Neuronal stem cell (in vitro differentiated cells): ENCODE data around the gene GRB14.

ENCODE experiments used
- DNase-seq: peaks from one replicate; pipeline ENCODE4 v3.0.0-alpha.2; 2013; ENCODE audit warnings: low spot score
- H2AFZ ChIP-seq: one replicate; pipeline ENCODE4 v1.6.1; 2013; ENCODE audit warnings: mild to moderate bottlenecking, low read length, inconsistent platforms
- H2AK5ac ChIP-seq: 2 replicates; pipeline ENCODE4 v1.6.1; 2013; ENCODE audit warnings: low read depth, mild to moderate bottlenecking, inconsistent platforms, low read length, moderate library complexity, mixed read lengths
- H2BK120ac ChIP-seq: 2 replicates; pipeline ENCODE4 v1.6.1; 2013; ENCODE audit warnings: low read depth, mild to moderate bottlenecking, inconsistent platforms, low read length, moderate library complexity, mixed read lengths
- H2BK12ac ChIP-seq: one replicate; pipeline ENCODE4 v1.6.1; 2013; ENCODE audit warnings: low read length, inconsistent platforms
- H2BK15ac ChIP-seq: 2 replicates; pipeline ENCODE4 v1.6.1; 2013; ENCODE audit warnings: mild to moderate bottlenecking, low read length, inconsistent platforms, mixed read lengths
- H2BK5ac ChIP-seq: one replicate; pipeline ENCODE4 v1.6.1; 2013; ENCODE audit warnings: inconsistent platforms, mild to moderate bottlenecking, low read length, moderate library complexity
- H3K14ac ChIP-seq: one replicate; pipeline ENCODE4 v1.6.1; 2013; ENCODE audit warnings: low read length, inconsistent platforms
- H3K18ac ChIP-seq: 2 replicates; pipeline ENCODE4 v1.6.1; 2013; ENCODE audit warnings: low read length, inconsistent platforms
- H3K23ac ChIP-seq: 2 replicates; pipeline ENCODE4 v1.6.1; 2013; ENCODE audit warnings: low read depth, mild to moderate bottlenecking, mixed read lengths, low read length, inconsistent platforms; ENCODE audit not compliant: poor library complexity
- H3K27ac ChIP-seq: replicated peaks from 3 replicates; pipeline ENCODE4 v1.5.1; 2013; ENCODE audit warnings: low read length, inconsistent platforms
- H3K27me3 ChIP-seq, 3 experiments: 2 replicates each; pipeline ENCODE4 v1.6.1; 2013; ENCODE audit warnings: low read length in 3 of 3, mild to moderate bottlenecking in 2 of 3, inconsistent platforms in 1 of 3, low read depth in 1 of 3, mixed read lengths in 1 of 3, moderate library complexity in 1 of 3; ENCODE audit not compliant: control insufficient read depth in 3 of 3, insufficient read depth in 3 of 3
- H3K36me3 ChIP-seq, 2 donors: replicated peaks in 1 of 2; 2 replicates each; pipeline ENCODE4 v1.6.1; 2013; ENCODE audit warnings: low read length in 2 of 2; ENCODE audit not compliant: control insufficient read depth in 2 of 2, insufficient read depth in 2 of 2
- H3K4ac ChIP-seq: 2 replicates; pipeline ENCODE4 v1.6.1; 2013; ENCODE audit warnings: inconsistent platforms, mild to moderate bottlenecking, low read length, moderate library complexity
- H3K4me1 ChIP-seq, 2 donors: 1 replicate in 1 of 2; 2 replicates in 1 of 2; pipeline ENCODE4 v1.6.1; 2013; ENCODE audit warnings: low read length in 2 of 2, low read depth in 1 of 2; ENCODE audit not compliant: control insufficient read depth in 2 of 2, insufficient read depth in 1 of 2
- H3K4me2 ChIP-seq: one replicate; pipeline ENCODE4 v1.6.1; 2013; ENCODE audit warnings: mild to moderate bottlenecking, low read length, inconsistent platforms; ENCODE audit not compliant: insufficient read depth, poor library complexity, severe bottlenecking
- H3K4me3 ChIP-seq, 2 donors: 2 replicates each; pipeline ENCODE4 v1.5.1; 2013; ENCODE audit warnings: low read length in 2 of 2, mild to moderate bottlenecking in 2 of 2, inconsistent platforms in 1 of 2, moderate library complexity in 1 of 2
- H3K79me1 ChIP-seq: one replicate; pipeline ENCODE4 v1.6.1; 2013; ENCODE audit warnings: low read depth, mild to moderate bottlenecking, inconsistent platforms, low read length, moderate library complexity
- H3K9ac ChIP-seq: one replicate; pipeline ENCODE4 v1.6.1; 2013; ENCODE audit warnings: mild to moderate bottlenecking, low read depth, low read length, inconsistent platforms; ENCODE audit not compliant: poor library complexity
- H3K9me3 ChIP-seq, 2 donors: replicated peaks in 1 of 2; 2 replicates each; pipeline versions ENCODE3 to v1.6.1; 2013; ENCODE audit warnings: low read length in 2 of 2, mild to moderate bottlenecking in 2 of 2, inconsistent platforms in 1 of 2, low read depth in 1 of 2, mixed read lengths in 1 of 2, moderate library complexity in 1 of 2; ENCODE audit not compliant: control insufficient read depth in 2 of 2, insufficient read depth in 1 of 2
- H4K8ac ChIP-seq: one replicate; pipeline ENCODE4 v1.6.1; 2013; ENCODE audit warnings: low read depth, mild to moderate bottlenecking, inconsistent platforms, low read length, moderate library complexity
- H4K91ac ChIP-seq: one replicate; pipeline ENCODE4 v1.6.1; 2013; ENCODE audit warnings: low read length, low read depth, mild to moderate bottlenecking, inconsistent platforms; ENCODE audit not compliant: poor library complexity
- WGBS, 2 donors: extraction: QIAGEN DNeasy Blood & Tissue Kit; methylation state at CpG; one replicate each; pipeline ENCODE4 v1.1.7; 2013; ENCODE audit warnings: missing lambda C conversion rate in 2 of 2, mixed read lengths in 1 of 2; ENCODE audit not compliant: insufficient read length in 2 of 2, insufficient replicate concordance in 1 of 2; ENCODE audit errors: extremely low coverage in 2 of 2; 5-methylcytosine and 5-hydroxymethylcytosine counted together

Gene GRB14

GRCh38 chr2:164617466-164617865 is 3.8 kb downstream of the GRB14 start:
- Histone ChIP-seq H3K9ac (no peak overlapping the region), H2AFZ (no peak overlapping the region), H3K23ac (no peak overlapping the region), H3K4ac (no peak overlapping the region), H3K27me3 (no peaks in the 10 kb centered on the region), H3K4me1 (peaks cover 0 to 5% of the 10 kb centered on the region in 2 donors), H3K36me3 (no peaks in the 10 kb centered on the region), H3K9me3 (no peaks in the 10 kb centered on the region), H4K8ac (no peak overlapping the region), H2BK120ac (no peak overlapping the region), H3K14ac (no peak overlapping the region), H3K27ac (no peak overlapping the region), H4K91ac (no peak overlapping the region), H3K4me3 (no peak overlapping the region), H2AK5ac (no peak overlapping the region), H3K4me2 (no peak overlapping the region), H3K79me1 (no peaks in the 10 kb centered on the region), H3K18ac (no peak overlapping the region), H2BK12ac (no peak overlapping the region), H2BK15ac (no peak overlapping the region), H2BK5ac (no peak overlapping the region)
- no CpG with 5 or more reads among the region's 2 CpGs for WGBS, 2 donors
- DNase-seq: no peak

GRCh38 chr2:164613321-164613982 is 7.8 kb downstream of the GRB14 start:
- no peak overlapping the region for H3K4me2 ChIP-seq
- no peak overlapping the region for H3K18ac ChIP-seq
- H2BK12ac ChIP-seq: no peak overlapping the region
- H3K14ac ChIP-seq: no peak overlapping the region
- WGBS, 2 donors: no CpG with 5 or more reads among the region's 1 CpG
- no peaks in the 10 kb centered on the region for H3K79me1 ChIP-seq
- peaks cover 0 to 2% of the 10 kb centered on the region in 2 donors for H3K4me1 ChIP-seq
- H3K27ac ChIP-seq: no peak overlapping the region
- H3K27me3 ChIP-seq: no peaks in the 10 kb centered on the region
- no peak overlapping the region for H2BK15ac ChIP-seq
- no peak overlapping the region for H2BK5ac ChIP-seq
- H3K4ac ChIP-seq: no peak overlapping the region
- no peak overlapping the region for H2AK5ac ChIP-seq
- H3K36me3 ChIP-seq: no peaks in the 10 kb centered on the region
- no peak for DNase-seq
- no peak overlapping the region for H3K23ac ChIP-seq
- H3K9ac ChIP-seq: no peak overlapping the region
- no peak overlapping the region for H4K91ac ChIP-seq
- no peak overlapping the region for H4K8ac ChIP-seq
- no peaks in the 10 kb centered on the region for H3K9me3 ChIP-seq
- no peak overlapping the region for H2AFZ ChIP-seq
- no peak overlapping the region for H3K4me3 ChIP-seq
- H2BK120ac ChIP-seq: no peak overlapping the region

GRCh38 chr2:164609790-164610189 is 11.5 kb downstream of the GRB14 start:
- Histone ChIP-seq H2AFZ (no peak overlapping the region), H2BK12ac (no peak overlapping the region), H3K23ac (no peak overlapping the region), H2BK5ac (no peak overlapping the region), H3K9ac (no peak overlapping the region), H3K27me3 (no peaks in the 10 kb centered on the region), H4K91ac (no peak overlapping the region), H3K4me1 (peaks cover 0 to 3% of the 10 kb centered on the region in 2 donors), H2BK120ac (no peak overlapping the region), H2AK5ac (no peak overlapping the region), H3K4me3 (no peak overlapping the region), H3K4ac (no peak overlapping the region), H4K8ac (no peak overlapping the region), H3K27ac (no peak overlapping the region), H3K14ac (no peak overlapping the region), H2BK15ac (no peak overlapping the region), H3K79me1 (no peaks in the 10 kb centered on the region), H3K18ac (no peak overlapping the region), H3K36me3 (no peaks in the 10 kb centered on the region), H3K9me3 (no peaks in the 10 kb centered on the region), H3K4me2 (no peak overlapping the region)
- no CpG with 5 or more reads among the region's 1 CpG for WGBS, 2 donors
- DNase-seq: no peak

- no peak overlapping the region for H2BK15ac ChIP-seq
- H3K14ac ChIP-seq: no peak overlapping the region
- no peaks in the 10 kb centered on the region for H3K79me1 ChIP-seq
- no peaks in the 10 kb centered on the region for H3K36me3 ChIP-seq
- H4K91ac ChIP-seq: no peak overlapping the region
- no peak for DNase-seq
- H2BK5ac ChIP-seq: no peak overlapping the region
- H3K4me2 ChIP-seq: no peak overlapping the region
- H3K4me1 ChIP-seq: peaks cover 4 to 5% of the 10 kb centered on the region in 2 donors
- no peak overlapping the region for H2BK12ac ChIP-seq
- no peak overlapping the region for H2AFZ ChIP-seq
- no peak overlapping the region for H4K8ac ChIP-seq
- no peak overlapping the region for H3K27ac ChIP-seq
- H3K18ac ChIP-seq: no peak overlapping the region
- no peak overlapping the region for H3K4ac ChIP-seq
- H3K27me3 ChIP-seq: no peaks in the 10 kb centered on the region
- H3K9me3 ChIP-seq: no peaks in the 10 kb centered on the region
- H2BK120ac ChIP-seq: no peak overlapping the region
- no peak overlapping the region for H2AK5ac ChIP-seq
- H3K9ac ChIP-seq: no peak overlapping the region
- WGBS, 2 donors: no CpG with 5 or more reads among the region's 2 CpGs
- H3K23ac ChIP-seq: no peak overlapping the region
- H3K4me3 ChIP-seq: no peak overlapping the region
These were observed 14.7 kb downstream of the GRB14 start for GRCh38 chr2:164606557-164606956.
